ENCODE results near the gene GBP2. TPM values are rescaled to one million over a fixed set of nuclear protein-coding genes. Genes with fewer than 3 reads are reported as not detected.

The GBP2 gene
- total and polyA plus RNA-seq, 9 of the 15 experiments (the other 6 are each of a cell fraction or from before 2014, with no cell fraction given): 0.45 to 2.2 (median 0.69) TPM

DNA sequence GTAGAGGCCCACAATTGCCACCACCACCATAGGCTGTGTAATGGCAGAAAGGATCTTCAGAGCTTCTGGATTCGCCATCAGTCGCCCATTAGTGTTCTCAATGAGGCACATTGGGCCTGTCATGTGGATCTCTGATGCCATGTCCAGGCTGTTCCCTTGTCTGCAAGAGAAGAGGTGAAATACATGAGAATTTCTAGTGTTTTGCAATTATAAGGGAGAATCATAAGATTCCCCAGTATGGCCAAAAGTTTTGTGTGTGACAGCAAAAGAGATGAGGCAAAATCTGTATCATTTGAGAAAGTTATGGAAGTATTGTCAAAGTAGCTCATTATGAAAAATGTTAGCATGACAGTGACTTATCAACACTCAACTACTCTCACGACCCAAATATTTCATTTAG is 62.8 kb downstream of the GBP2 start:
- Histone ChIP-seq H4K20me1 (replicated peaks; ENCODE audit: control insufficient read depth, insufficient read depth, low read length) (no peaks in the 10 kb centered on the region), H3K4me2 (ENCODE audit: insufficient read depth, low read length) (no peak overlapping the region), H3K79me2 (ENCODE audit: control insufficient read depth, insufficient read depth, low read length) (no peaks in the 10 kb centered on the region), H3K27me3 (ENCODE audit: control insufficient read depth in 2 of 2, insufficient read depth in 2 of 2, low read length in 2 of 2) (no peaks in the 10 kb centered on the region), H3K9me1 (ENCODE audit: control insufficient read depth, insufficient read depth, low read length) (no peaks in the 10 kb centered on the region), H3K4me1 (replicated peaks in 1 of 2; ENCODE audit: control insufficient read depth in 2 of 2, insufficient read depth in 2 of 2, low read length in 2 of 2) (no peaks in the 10 kb centered on the region), H3K9ac (ENCODE audit: insufficient read depth in 1 of 2, low read depth in 2 of 2, low read length in 2 of 2) (no peak overlapping the region), H3K27ac (ENCODE audit: extremely low read depth, low read depth, low read length) (no peak overlapping the region), H3K36me3 (ENCODE audit: control insufficient read depth, insufficient read depth, low read length) (no peaks in the 10 kb centered on the region), H2AFZ (ENCODE audit: low read depth, low read length) (no peak overlapping the region), H3K9me3 (replicated peaks; ENCODE audit: control insufficient read depth, insufficient read depth, low read depth, low read length) (no peaks in the 10 kb centered on the region), H3K4me3 (no peak overlapping the region)
- no peak for ATAC-seq
- CTCF ChIA-PET (ENCODE audit: low intra/inter-chr PET ratio): no interaction called here
- 3% methylated on average over 3 of the region's 3 CpGs for WGBS (ENCODE audit: insufficient coverage, low coverage, missing lambda C conversion rate)
- no peak for DNase-seq (ENCODE audit: extremely low read depth in 1 of 4, low spot score in 3 of 4)
- FAIRE-seq: no peak
- no TSS peak for BruUV-seq (replicated peaks)
- intact Hi-C loops (cut with micrococcal nuclease) (no loop called here), in situ Hi-C loops (cut with MboI) (no loop called here)
- POLR2A ChIA-PET: interaction anchor here (1.3 kb wide), 1 partner anchor 12 kb away, joined by 4 read pairs; no protein-coding TSS in a partner anchor
- TF ChIP-seq, protein P1, sequence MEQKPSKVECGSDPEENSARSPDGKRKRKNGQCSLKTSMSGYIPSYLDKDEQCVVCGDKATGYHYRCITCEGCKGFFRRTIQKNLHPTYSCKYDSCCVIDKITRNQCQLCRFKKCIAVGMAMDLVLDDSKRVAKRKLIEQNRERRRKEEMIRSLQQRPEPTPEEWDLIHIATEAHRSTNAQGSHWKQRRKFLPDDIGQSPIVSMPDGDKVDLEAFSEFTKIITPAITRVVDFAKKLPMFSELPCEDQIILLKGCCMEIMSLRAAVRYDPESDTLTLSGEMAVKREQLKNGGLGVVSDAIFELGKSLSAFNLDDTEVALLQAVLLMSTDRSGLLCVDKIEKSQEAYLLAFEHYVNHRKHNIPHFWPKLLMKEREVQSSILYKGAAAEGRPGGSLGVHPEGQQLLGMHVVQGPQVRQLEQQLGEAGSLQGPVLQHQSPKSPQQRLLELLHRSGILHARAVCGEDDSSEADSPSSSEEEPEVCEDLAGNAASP (IDR thresholded peaks at IDR 0.05): no peak
- TF ChIP-seq KDM5B (IDR thresholded peaks at IDR 0.05; ENCODE audit: insufficient replicate concordance, low read depth, low read length): no peak
- no peak for TF ChIP-seq RBM14 (IDR thresholded peaks at IDR 0.05; ENCODE audit: borderline replicate concordance, insufficient read depth, low read depth, low read length)
- no peak for TF ChIP-seq SRSF1 (IDR thresholded peaks at IDR 0.05; ENCODE audit: low read depth, low read length)
- no peak for TF ChIP-seq SMAD2 (IDR thresholded peaks at IDR 0.05; ENCODE audit: low read depth, low read length)
- TF ChIP-seq, protein P2, sequence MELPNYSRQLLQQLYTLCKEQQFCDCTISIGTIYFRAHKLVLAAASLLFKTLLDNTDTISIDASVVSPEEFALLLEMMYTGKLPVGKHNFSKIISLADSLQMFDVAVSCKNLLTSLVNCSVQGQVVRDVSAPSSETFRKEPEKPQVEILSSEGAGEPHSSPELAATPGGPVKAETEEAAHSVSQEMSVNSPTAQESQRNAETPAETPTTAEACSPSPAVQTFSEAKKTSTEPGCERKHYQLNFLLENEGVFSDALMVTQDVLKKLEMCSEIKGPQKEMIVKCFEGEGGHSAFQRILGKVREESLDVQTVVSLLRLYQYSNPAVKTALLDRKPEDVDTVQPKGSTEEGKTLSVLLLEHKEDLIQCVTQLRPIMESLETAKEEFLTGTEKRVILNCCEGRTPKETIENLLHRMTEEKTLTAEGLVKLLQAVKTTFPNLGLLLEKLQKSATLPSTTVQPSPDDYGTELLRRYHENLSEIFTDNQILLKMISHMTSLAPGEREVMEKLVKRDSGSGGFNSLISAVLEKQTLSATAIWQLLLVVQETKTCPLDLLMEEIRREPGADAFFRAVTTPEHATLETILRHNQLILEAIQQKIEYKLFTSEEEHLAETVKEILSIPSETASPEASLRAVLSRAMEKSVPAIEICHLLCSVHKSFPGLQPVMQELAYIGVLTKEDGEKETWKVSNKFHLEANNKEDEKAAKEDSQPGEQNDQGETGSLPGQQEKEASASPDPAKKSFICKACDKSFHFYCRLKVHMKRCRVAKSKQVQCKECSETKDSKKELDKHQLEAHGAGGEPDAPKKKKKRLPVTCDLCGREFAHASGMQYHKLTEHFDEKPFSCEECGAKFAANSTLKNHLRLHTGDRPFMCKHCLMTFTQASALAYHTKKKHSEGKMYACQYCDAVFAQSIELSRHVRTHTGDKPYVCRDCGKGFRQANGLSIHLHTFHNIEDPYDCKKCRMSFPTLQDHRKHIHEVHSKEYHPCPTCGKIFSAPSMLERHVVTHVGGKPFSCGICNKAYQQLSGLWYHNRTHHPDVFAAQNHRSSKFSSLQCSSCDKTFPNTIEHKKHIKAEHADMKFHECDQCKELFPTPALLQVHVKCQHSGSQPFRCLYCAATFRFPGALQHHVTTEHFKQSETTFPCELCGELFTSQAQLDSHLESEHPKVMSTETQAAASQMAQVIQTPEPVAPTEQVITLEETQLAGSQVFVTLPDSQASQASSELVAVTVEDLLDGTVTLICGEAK (IDR thresholded peaks at IDR 0.05): no peak
- TF ChIP-seq, protein P2 (CRISPR knock-in tag; IDR thresholded peaks at IDR 0.05): no peak
- TF ChIP-seq SIRT6 (IDR thresholded peaks at IDR 0.05; ENCODE audit: low read depth, low read length): no peak
- no peak for TF ChIP-seq MBD2 (IDR thresholded peaks at IDR 0.05; ENCODE audit: borderline replicate concordance, low read depth)
- TF ChIP-seq, protein P3, sequence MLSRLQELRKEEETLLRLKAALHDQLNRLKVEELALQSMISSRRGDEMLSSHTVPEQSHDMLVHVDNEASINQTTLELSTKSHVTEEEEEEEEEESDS (CRISPR knock-in tag; IDR thresholded peaks at IDR 0.05): no peak
- no peak for TF ChIP-seq RNF2 (IDR thresholded peaks at IDR 0.05)
- no peak for TF ChIP-seq SMAD3 (CRISPR knock-in tag; conservative IDR thresholded peaks at IDR 0.05)
- TF ChIP-seq RFX5 (IDR thresholded peaks at IDR 0.05; ENCODE audit: low read depth, low read length): no peak
- no peak for TF ChIP-seq NFATC3 (IDR thresholded peaks at IDR 0.05)

Measured in K562 (cell line).